LoVo (cell line): ENCODE results near the gene CCDC200.
"Not testable (repeated sequence)": the region's sequence is repeated elsewhere in the genome, so short reads cannot be mapped to it uniquely, and the experiment has no call there.

Experiments used
- DNase-seq: peaks from one replicate; pipeline ENCODE4 v3.0.0-alpha.2; 2016; ENCODE audit warnings: low spot score

The CCDC200 gene

DNA sequence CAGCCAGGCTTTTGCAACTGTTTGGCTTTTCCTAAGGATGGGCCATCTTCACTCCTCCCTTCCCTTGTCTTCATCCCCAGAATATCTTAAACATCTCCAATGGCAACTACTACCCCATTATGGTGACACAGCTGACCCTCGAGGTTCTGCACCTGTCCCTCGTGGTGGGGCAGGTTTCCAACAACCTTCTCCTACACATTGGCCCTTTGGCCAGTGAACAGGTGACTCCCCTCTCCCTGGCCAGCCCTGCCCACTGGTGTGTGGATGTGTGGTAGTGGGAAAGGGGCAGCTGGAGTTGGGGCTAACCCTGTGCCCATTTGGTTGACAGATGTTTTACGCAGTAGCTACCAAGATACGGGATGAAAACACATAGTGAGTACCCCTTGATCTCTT is 12.1 kb downstream of the CCDC200 start:
- DNase-seq, result no peak

DNA sequence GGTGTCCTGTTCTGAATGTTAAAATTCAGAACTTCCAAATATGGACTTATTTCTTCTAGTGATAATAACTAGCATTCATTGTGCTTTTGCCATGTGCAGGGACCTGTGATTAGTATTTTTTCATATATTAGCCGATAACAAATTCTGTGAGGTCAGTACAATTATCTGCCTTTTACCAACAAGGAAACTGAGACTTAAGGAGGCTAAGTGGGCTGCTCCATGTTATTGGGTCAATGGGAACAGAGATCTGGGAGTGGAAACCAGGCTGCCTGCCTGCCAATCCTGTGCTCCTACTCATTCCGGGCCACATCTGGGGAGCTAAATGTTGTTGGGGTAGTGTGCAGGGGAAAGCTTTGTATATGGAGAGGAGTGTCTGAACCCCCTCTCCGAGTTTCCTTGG is 13.1 kb downstream of the CCDC200 start:
- no peak for DNase-seq

DNA sequence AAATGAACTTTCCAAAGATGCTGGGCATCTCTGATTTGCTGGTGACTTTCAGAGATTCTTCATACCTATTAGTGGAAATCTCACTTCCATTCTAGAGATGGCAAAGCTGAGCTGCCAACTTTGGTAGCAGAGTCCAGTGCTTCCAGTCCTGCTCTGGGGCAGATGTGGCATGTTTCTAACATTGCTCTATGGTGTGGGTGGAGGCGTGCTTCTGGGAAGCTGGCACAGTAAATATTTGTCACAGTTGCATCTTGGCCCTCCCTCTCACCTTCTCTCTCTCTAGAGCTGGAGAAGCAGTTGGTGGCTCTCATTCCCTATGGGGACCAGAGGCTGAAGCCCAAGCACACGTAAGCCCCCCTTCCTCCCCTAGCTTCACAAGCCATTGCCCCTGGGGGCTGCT is 14.9 kb downstream of the CCDC200 start:
- no peak for DNase-seq

GRCh38 chr17:43212641-43213490 is 15.6 kb downstream of the CCDC200 start:
- DNase-seq, result no peak

- DNase-seq, result peak; percentile 82
These were observed 16.7 kb downstream of the CCDC200 start, which contains the start of gene TMEM106A for GRCh38 chr17:43211480-43212402. TMEM106A (plus strand) TSS chr17:43211875; CDS start chr17:43213042, 1,167 bp downstream.

DNA sequence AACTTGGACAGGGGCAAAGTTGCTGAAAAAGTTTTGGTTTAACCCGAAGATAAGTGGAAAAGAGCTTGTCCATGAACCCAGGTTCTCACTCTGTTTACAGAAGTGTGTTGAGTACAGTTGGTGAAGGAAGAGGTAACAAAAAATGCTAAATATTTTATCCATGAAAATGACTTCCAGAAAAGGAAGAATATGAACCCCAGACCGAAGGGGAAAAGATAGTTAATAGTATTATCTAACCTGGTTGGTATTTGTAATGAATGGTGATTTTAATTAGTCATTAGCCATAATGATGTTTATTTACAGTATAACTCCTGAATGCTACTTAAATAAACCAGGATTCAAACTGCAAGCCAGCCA is 17.3 kb downstream of the CCDC200 start:
- no peak for DNase-seq

GRCh38 chr17:43210576-43210975 is 17.8 kb downstream of the CCDC200 start:
- DNase-seq, result no peak

- DNase-seq, result not testable (repeated sequence)
These were observed 25.4 kb downstream of the CCDC200 start for GRCh38 chr17:43203013-43203412.

DNA sequence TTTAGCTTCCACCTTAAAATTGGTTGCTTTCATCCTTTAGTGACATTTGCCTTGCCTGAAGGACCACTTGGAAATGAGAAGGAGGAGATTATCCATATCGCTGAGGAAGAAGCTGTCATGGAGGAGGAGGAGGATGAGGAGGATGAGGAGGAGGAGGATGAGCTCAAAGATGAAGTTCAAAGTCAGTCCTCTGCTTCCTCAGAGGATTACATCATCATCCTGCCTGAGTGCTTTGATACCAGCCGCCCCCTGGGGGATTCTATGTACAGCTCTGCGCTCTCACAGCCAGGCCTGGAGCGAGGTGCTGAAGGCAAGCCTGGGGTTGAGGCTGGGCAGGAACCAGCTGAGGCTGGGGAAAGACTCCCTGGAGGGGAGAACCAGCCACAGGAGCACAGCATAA is 28.3 kb downstream of the CCDC200 start:
- no peak for DNase-seq

DNA sequence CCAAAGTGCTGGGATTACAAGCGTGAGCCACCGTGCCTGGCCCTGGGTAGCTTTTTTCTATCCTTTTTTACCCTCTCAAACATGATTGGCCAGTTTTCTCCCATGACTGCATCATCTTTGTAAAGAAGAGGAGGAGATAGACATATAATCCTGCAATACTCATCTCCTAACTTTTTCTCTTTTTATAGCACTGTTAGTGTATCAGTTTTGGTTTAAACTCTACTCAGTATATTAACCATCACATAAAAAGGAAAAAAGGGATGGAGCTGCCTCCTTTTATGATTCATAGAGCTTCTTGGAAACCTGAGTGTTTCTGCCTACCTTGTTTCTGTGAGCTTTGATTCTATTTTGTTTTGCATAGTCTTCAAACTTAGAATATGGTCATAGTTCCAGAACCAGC is 28.8 kb downstream of the CCDC200 start:
- no peak for DNase-seq

DNA sequence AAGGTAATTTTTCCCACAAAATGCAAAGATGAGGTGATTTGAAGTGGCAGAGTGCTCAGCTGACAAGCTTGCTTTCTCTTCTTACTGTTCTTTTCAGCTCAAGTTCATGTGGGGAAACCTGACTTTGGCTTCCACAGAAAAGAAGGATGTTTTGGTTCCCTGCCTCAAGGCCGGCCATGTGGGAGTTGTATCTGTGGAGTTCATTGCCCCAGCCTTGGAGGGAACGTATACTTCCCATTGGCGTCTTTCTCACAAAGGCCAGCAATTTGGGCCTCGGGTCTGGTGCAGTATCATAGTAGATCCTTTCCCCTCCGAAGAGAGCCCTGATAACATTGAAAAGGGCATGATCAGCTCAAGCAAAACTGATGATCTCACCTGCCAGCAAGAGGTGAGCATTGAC is 35.2 kb downstream of the CCDC200 start:
- no peak for DNase-seq

DNA sequence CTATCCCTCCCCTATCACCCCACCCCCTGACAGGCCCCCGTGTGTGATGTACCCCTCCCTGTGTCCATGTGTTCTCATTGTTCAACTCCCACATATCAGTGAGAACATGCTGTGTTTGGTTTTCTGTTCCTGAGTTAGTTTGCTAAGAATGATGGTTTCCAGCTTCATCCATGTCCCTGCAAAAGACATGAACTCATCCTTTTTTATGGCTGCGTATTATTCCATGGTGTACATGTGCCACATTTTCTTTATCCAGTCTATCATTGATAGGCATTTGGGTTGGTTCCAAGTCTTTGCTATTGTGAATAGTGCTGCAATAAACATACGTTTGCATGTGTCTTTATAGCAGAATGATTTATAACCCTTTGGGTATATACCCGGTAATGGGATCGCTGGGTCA is 41.8 kb downstream of the CCDC200 start:
- DNase-seq, result not testable (repeated sequence)

- DNase-seq, result no peak
These were observed 44.5 kb downstream of the CCDC200 start for GRCh38 chr17:43183921-43184320.

- DNase-seq, result peak; percentile 59
These were observed 52.3 kb downstream of the CCDC200 start for GRCh38 chr17:43176119-43176570.

DNA sequence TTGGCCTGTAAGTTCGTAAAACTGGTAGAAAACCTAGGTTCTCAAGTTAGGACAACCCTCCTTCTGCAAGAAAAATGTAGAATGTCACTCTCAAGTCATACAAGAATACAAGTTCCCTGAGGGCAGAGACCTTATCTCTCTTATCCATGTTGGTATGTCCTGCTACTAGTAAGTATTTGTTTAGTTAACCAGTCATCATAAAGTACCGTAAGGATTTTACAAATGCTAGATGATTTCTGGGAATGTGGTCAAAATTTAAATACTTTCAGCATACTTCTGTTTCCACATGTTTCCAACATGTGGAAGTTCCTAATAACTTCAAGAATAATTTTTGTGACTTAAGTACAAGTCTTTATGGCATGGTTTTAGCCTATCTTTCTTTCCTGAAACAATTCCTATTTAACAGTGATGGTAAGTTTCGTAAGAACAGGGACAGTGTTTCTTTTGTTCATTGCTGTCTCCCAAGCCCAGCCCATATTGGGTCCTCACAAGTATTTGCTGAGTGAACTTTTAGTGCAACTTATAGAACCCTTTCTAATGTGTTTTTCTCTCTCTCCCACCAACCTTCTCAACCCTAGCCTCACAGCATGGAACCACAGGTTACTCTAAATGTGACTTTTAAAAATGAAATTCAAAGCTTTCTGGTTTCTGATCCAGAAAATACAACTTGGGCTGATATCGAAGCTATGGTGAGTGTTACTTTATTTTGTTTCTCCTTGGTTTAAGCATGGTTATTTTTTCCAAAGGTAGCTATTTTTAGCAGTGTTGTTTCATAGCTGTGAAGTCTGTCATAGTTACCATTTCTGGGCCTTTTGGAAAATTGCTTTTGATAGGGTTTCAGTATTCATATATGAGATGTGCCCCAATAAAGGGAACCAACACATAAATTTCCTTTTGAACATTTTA is 53.0 kb downstream of the CCDC200 start:
- DNase-seq, result no peak

DNA sequence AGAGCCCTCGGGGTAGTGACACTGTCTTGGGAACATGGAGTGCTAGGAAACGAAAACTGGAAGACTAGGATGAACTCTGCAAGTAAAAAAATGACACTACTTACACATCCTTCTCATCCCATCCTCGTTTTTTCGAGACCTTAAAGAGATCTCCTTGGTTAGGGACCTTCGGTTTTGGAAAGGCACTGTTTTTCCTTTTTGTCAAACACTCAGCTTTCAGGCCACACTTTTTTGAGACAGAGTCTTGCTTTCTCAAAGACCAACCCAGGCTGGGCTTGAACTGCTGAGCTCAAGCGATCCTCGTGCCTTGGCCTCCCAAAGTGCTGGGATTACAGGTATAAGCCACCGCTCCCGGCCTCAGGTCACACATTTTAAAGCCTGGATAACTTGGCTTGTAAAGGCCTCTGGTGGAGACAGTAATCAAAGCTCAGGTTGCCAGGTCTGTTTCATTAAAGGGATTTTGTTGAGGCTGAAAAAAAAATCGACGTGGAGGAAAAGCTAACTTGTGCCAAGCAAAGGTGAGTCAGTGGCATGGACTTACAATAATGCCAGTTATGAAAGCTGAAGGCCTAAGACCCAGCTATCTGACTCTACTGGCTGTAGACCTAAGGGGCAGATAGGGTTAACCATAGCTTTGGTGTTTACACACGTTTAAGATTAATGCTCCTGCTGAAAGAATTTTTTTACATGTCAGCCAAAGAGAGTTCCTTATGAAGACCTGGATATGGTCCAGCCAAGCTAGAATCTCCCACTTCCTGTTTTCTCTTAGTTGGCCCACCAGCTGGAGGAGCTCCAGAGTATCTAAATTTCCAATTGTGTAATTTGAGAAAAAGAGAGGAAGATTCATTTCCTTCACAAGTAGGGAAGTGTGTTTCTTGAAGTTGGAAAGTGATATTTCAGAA is 56.6 kb downstream of the CCDC200 start:
- peak; percentile 86 for DNase-seq
